HG03097 (cell line): ENCODE results near the gene AKAIN1.

Experiments
- ATAC-seq: cut with Tn5 transposase; IDR thresholded peaks from one replicate; pipeline ENCODE4 v1.9.1; 2021; ENCODE audit not compliant: unreplicated experiment, low FRiP score

AKAIN1 gene

GRCh38 chr18:5097116-5097703 lies 99.8 kb downstream of the AKAIN1 start:
- ATAC-seq, result no peak

DNA sequence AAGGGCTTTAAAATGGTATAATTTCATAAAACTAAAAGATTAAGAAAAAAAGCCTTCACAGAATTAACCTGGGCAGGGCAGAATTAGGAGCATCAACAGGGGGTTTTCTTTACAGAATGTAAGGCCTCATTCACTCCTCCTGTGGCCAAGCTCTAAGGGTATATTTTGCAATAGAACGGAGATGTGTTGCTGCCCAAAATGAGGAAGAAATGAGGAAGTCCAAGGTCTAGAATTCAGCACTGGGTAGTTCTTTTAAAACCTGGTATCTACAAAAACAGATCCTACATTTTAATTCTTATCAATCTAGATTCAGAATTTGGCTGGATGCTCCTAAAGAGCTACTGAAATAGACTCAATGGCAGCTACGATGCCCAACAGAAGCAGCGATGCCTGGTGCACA lies 101.8 kb downstream of the AKAIN1 start:
- no peak for ATAC-seq

DNA sequence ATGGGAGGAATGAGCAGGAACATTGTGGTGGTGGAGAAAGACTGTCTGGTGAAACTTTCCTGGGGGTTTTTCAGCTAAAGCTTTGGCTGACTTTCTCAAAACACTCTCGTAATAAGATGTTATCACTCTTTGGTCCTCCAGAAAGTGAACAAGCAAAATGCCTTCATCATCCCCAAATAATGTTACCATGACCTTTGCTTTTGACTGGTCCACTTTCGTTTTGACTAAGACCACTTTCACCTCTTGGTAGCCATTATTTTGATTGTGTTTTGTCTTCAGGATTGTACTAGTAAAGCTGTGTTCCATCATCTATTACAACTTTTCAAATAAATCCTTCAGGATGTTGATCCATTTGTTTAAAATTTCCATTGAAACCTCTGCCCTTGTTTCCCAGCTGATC lies 103.2 kb downstream of the AKAIN1 start:
- no peak for ATAC-seq
